Mononuclear cell (primary cell): ENCODE measurements around the gene NCAPG2. TPM values are rescaled to one million over a fixed set of nuclear protein-coding genes. Genes with fewer than 3 reads are reported as not detected.

Source experiments
- H3K27me3 ChIP-seq: 2 replicates; pipeline ENCODE4 v1.6.0; 2011; ENCODE audit warnings: low read length, control low read depth; ENCODE audit not compliant: insufficient read depth
- H3K4me1 ChIP-seq: 2 replicates; pipeline ENCODE4 v1.5.1; 2011; ENCODE audit warnings: mild to moderate bottlenecking, low read length, control low read depth; ENCODE audit not compliant: insufficient read depth
- H3K4me3 ChIP-seq: 2 replicates; pipeline ENCODE4 v1.5.1; 2011; ENCODE audit warnings: mild to moderate bottlenecking, low read length, moderate library complexity
- H3K9me3 ChIP-seq: 2 replicates; pipeline ENCODE4 v1.5.1; 2011; ENCODE audit warnings: low read depth, mild to moderate bottlenecking, control low read depth, low read length
- total RNA-seq: library from RNA; depleted of rRNA; stranded (reverse); fragments of >200 nt; gene quantifications from one replicate; pipeline ENCODE4 v1.2.3, GENCODE V29; 2012

The NCAPG2 gene
- total RNA-seq, 1 donor: 2.9 TPM

DNA sequence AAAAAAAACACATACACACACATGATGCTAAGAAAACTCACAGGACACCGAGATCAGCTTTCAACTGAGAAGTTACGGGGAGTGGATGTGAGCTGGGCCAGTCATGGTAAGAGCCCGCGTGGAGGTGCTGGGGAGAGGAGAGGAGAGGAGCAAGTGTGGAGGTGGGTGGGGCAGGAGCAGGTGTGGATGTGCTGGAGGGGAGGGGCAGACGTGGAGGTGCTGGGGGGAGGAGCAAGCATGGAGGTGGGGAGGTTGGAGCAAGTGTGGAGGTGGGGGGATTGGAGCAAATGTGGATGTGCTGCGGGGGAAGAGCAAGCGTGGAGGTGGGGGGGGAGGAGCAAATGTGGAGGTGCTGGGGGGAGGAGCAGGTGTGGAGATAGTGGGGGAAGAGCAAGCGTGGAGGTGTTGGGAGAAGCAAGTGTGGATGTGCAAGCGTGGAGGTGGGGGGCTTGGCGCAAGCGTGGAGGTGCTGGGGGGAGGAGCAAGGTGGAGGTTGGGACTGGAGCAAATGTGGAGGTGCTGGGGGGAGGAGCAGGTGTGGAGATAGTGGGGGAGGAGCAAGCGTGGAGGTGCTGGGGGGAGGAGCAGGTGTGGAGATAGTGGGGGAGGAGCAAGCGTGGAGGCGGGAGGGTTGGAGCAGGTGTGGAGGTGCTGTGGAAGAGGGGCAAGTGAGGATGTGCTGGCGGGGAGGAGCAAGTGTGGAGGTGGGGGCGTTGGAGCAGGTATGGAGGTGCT is 24.5 kb upstream of the NCAPG2 start:
- peaks cover 5% of the 10 kb centered on the region for H3K4me1 ChIP-seq
- no peaks in the 10 kb centered on the region for H3K27me3 ChIP-seq
- H3K4me3 ChIP-seq: no peak overlapping the region
- H3K9me3 ChIP-seq: no peaks in the 10 kb centered on the region

DNA sequence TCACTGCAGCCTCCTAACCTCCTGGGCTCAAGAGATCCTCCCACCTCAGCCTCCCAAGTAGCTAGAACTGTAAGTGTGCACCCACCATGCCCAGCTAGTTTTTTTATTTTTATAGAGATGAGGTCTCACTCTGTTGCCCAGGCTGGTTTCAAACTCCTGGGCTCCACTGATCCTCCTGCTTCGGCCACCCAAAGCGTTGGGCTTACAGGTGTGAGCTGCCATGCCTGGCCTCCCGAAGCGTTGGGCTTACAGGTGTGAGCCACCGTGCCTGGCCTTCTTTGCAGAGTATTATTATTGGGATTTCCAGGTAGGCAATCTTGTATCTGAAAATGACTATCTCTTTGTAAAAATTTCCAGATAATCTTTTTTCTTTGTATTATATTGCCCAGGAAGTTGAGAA is 23.1 kb upstream of the NCAPG2 start:
- H3K27me3 ChIP-seq: no peaks in the 10 kb centered on the region

DNA sequence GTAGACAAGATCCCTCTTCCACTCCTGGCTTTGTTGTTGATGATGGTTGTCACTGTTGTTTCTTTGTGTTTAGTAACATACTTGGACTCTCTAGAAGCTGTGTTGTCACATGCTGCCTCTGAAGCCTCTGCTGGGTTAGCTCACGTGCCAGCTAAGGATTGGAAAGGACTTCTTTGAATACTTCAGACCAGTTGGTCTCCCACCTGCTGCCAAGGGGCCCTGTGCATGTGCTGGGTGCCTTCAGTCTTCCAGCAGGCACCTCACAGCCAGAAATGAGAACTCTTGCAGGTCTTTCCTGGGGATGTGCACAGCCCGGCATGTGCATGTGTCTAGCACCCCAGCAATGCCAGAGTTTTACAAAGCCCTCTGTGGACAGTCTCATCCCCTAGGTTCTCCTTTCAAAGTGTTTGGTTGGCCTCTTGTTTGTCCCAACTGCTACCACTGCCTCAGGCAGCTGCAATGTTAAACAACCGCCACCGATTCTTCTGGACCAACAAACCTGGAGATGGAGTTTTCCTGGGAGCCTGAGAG is 21.7 kb upstream of the NCAPG2 start:
- no peak overlapping the region for H3K4me3 ChIP-seq
- H3K9me3 ChIP-seq: no peaks in the 10 kb centered on the region
- no peaks in the 10 kb centered on the region for H3K27me3 ChIP-seq
- H3K4me1 ChIP-seq: peaks cover 5% of the 10 kb centered on the region

More for the DNA sequence above, 23.1 kb upstream of the NCAPG2 start:
- H3K4me1 ChIP-seq: peaks cover 5% of the 10 kb centered on the region
- no peak overlapping the region for H3K4me3 ChIP-seq
- no peaks in the 10 kb centered on the region for H3K9me3 ChIP-seq

- H3K27me3 ChIP-seq: no peaks in the 10 kb centered on the region
- H3K9me3 ChIP-seq: no peaks in the 10 kb centered on the region
- no peak overlapping the region for H3K4me3 ChIP-seq
- no peaks in the 10 kb centered on the region for H3K4me1 ChIP-seq
Measured at GRCh38 chr7:158725506-158725800, 20.8 kb upstream of the NCAPG2 start.

GRCh38 chr7:158724658-158725505 is 20.3 kb upstream of the NCAPG2 start:
- Histone ChIP-seq H3K27me3 (no peaks in the 10 kb centered on the region), H3K4me1 (no peaks in the 10 kb centered on the region), H3K4me3 (no peak overlapping the region), H3K9me3 (no peaks in the 10 kb centered on the region)

DNA sequence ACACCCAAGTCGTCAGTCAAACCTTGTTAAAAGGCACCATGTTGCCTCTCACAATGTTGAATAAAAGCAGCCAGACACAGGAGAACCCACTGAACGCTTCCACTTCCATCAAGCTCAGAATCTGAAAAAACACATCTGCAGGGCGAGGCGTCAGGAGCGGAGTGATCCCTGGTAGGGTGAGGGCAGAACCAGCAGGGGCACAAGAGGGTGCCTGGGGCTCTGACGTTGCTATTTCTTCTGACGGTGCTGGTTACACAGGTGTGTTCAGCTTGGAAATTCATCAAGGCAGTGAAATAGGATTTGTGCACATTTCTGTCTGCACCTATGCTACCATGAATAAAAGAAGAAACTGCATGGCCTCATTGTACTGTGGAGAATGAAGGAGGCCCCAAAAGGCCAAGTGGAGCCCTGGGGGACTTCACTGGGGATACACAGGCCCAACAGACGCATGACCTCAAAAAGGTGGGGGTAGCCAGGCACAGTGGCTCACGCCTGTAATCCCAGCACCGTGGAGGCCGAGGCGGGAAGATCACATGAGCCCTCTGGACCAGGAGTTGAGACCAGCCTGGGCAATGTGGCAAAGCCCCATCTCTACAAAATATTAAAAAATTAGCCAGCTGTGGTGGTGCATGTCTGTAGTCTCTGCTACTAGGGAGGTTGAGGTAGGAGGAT is 19.2 kb upstream of the NCAPG2 start:
- Histone ChIP-seq H3K27me3 (no peaks in the 10 kb centered on the region), H3K4me3 (no peak overlapping the region), H3K4me1 (no peaks in the 10 kb centered on the region), H3K9me3 (no peaks in the 10 kb centered on the region)

DNA sequence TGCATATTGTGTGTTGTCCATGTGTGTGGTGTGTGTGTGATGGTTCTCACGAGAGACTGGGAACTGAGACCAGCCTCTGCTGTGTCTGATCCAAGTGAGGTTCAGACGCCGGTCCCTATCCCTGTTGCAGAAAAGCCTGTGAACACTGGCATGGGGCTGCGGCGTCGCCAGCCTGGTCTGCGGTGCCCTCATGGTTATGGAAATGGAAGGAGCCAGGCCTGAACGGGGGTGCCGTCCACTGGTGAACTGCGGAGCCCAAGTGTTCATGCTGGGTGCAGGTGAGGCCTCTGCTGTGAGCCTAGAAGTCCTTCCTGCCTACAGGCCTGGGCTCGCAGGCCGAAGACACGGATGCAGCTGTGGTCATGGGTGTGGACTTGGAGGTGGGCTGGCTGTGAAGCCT is 18.7 kb upstream of the NCAPG2 start:
- H3K27me3 ChIP-seq: no peaks in the 10 kb centered on the region
- no peak overlapping the region for H3K4me3 ChIP-seq
- H3K4me1 ChIP-seq: no peaks in the 10 kb centered on the region
- H3K9me3 ChIP-seq: no peaks in the 10 kb centered on the region

- Histone ChIP-seq H3K9me3 (no peaks in the 10 kb centered on the region), H3K27me3 (no peaks in the 10 kb centered on the region), H3K4me1 (no peaks in the 10 kb centered on the region), H3K4me3 (no peak overlapping the region)
Measured at GRCh38 chr7:158722574-158723237, 18.1 kb upstream of the NCAPG2 start.

DNA sequence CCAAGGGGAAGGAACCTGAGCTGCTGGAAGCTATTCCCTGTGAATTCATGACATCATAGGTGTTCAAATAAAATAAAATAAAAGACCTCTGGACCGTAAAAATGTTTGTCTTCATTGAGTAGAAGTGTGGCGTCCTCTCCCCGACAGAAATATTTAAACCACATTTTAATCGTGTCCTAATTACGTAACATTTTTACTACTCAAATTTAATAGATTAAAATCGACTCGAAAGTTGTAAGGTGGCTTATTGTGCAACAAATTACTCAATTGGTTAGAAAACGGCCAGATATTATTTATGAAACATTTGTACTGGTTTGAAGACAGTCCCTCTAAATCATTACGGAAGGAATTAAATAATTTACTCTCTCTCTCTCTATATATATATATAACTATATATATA is 15.5 kb upstream of the NCAPG2 start:
- no peaks in the 10 kb centered on the region for H3K9me3 ChIP-seq
- H3K4me3 ChIP-seq: no peak overlapping the region
- peaks cover 10% of the 10 kb centered on the region for H3K4me1 ChIP-seq
- H3K27me3 ChIP-seq: no peaks in the 10 kb centered on the region

GRCh38 chr7:158716802-158717201 is 12.2 kb upstream of the NCAPG2 start:
- Histone ChIP-seq H3K4me1 (peaks cover 22% of the 10 kb centered on the region), H3K9me3 (no peaks in the 10 kb centered on the region), H3K27me3 (no peaks in the 10 kb centered on the region), H3K4me3 (no peak overlapping the region)

GRCh38 chr7:158710651-158711102 is 6.1 kb upstream of the NCAPG2 start:
- H3K27me3 ChIP-seq: no peaks in the 10 kb centered on the region
- peaks cover 49% of the 10 kb centered on the region for H3K4me1 ChIP-seq
- H3K9me3 ChIP-seq: no peaks in the 10 kb centered on the region
- no peak overlapping the region for H3K4me3 ChIP-seq

GRCh38 chr7:158707610-158708009 is 3.0 kb upstream of the NCAPG2 start:
- Histone ChIP-seq H3K27me3 (no peaks in the 10 kb centered on the region), H3K9me3 (no peaks in the 10 kb centered on the region), H3K4me3 (no peak overlapping the region), H3K4me1 (peaks cover 56% of the 10 kb centered on the region)

- H3K9me3 ChIP-seq: no peaks in the 10 kb centered on the region
- peaks cover 49% of the 10 kb centered on the region for H3K4me1 ChIP-seq
- no peak overlapping the region for H3K4me3 ChIP-seq
- no peaks in the 10 kb centered on the region for H3K27me3 ChIP-seq
Measured at GRCh38 chr7:158706710-158707590, 2.3 kb upstream of the NCAPG2 start.

GRCh38 chr7:158706273-158706704 is 1.7 kb upstream of the NCAPG2 start:
- Histone ChIP-seq H3K27me3 (no peaks in the 10 kb centered on the region), H3K9me3 (no peaks in the 10 kb centered on the region), H3K4me1 (peaks cover 45% of the 10 kb centered on the region), H3K4me3 (no peak overlapping the region)
